SK-N-SH (cell line): ENCODE results near the gene BIRC7. TPM values are rescaled to one million over a fixed set of nuclear protein-coding genes. Genes with fewer than 3 reads are reported as not detected.

Experiments
- CTCF ChIA-PET: fragments of 300-600, 350-600 bp; formaldehyde crosslinking; extraction: SDS; loops from one replicate; lab custom pipeline; 2021; lab: Yijun Ruan, JAX
- POLR2A ChIA-PET: fragments of 350-600 bp; sonication (Branson Sonifier 250); formaldehyde crosslinking; extraction: SDS; loops from one replicate; lab custom pipeline; 2020; ENCODE audit warnings: antibody characterized with exemption, inconsistent platforms; lab: Yijun Ruan, JAX
- DNase-seq: peaks from one replicate; pipeline ENCODE4 v3.0.0; 2012
- H2AFZ ChIP-seq: fragments of 200-600 bp; sonication (generic); 2 replicates; pipeline ENCODE4 v1.8.1; 2016; ENCODE audit warnings: antibody characterized with exemption, mild to moderate bottlenecking, low read depth
- H3F3A ChIP-seq: fragments of 200-600 bp; sonication (generic); replicated peaks from 2 replicates; pipeline ENCODE3; 2016; ENCODE audit warnings: antibody characterized with exemption, mild to moderate bottlenecking; ENCODE audit not compliant: insufficient read depth
- H3K27ac ChIP-seq, 2 experiments: fragments of 200-500 bp in 1 of 2; fragments of 200-600 bp in 1 of 2; sonication (Bioruptor generic) in 1 of 2; sonication (generic), shearing (Covaris generic) in 1 of 2; 2 replicates each; pipeline versions ENCODE4 v1.5.1 to v1.6.1; 2014 to 2016; ENCODE audit warnings: low read depth in 2 of 2, inconsistent platforms in 1 of 2, low read length in 1 of 2, mild to moderate bottlenecking in 1 of 2, mixed read lengths in 1 of 2
- H3K27me3 ChIP-seq: fragments of 200-600 bp; sonication (generic), shearing (Covaris generic); 2 replicates; pipeline ENCODE4 v1.6.1; 2016; ENCODE audit warnings: mixed run types; ENCODE audit not compliant: insufficient read depth
- H3K36me3 ChIP-seq, 2 experiments: fragments of 200-500 bp in 1 of 2; fragments of 200-600 bp in 1 of 2; sonication (Bioruptor generic) in 1 of 2; sonication (generic) in 1 of 2; replicated peaks in 1 of 2; 2 replicates each; pipeline versions ENCODE3 to v1.5.1; 2014 to 2016; ENCODE audit warnings: low read length in 1 of 2, mild to moderate bottlenecking in 1 of 2; ENCODE audit not compliant: insufficient read depth in 2 of 2, control insufficient read depth in 1 of 2
- H3K4me1 ChIP-seq, 2 experiments: fragments of 200-500 bp in 1 of 2; fragments of 200-600 bp in 1 of 2; sonication (Bioruptor generic) in 1 of 2; sonication (generic), shearing (Covaris generic) in 1 of 2; 2 replicates each; pipeline versions ENCODE4 v1.5.1 to v1.6.1; 2014 to 2016; ENCODE audit warnings: low read depth in 1 of 2, low read length in 1 of 2, mixed run types in 1 of 2; ENCODE audit not compliant: insufficient read depth in 2 of 2, control insufficient read depth in 1 of 2
- H3K4me2 ChIP-seq: fragments of 200-600 bp; sonication (generic), shearing (Covaris generic); 2 replicates; pipeline ENCODE4 v1.6.1; 2017; ENCODE audit warnings: mixed run types
- H3K4me3 ChIP-seq, 2 experiments: fragments of 200-500 bp in 1 of 2; fragments of 200-600 bp in 1 of 2; sonication (Bioruptor generic) in 1 of 2; sonication (generic), shearing (Covaris generic) in 1 of 2; 2 replicates each; pipeline versions ENCODE4 v1.5.1 to v1.8.1; 2014 to 2016; ENCODE audit warnings: low read depth in 2 of 2, inconsistent platforms in 1 of 2, low read length in 1 of 2, mild to moderate bottlenecking in 1 of 2, mixed read lengths in 1 of 2, moderate library complexity in 1 of 2
- H3K79me2 ChIP-seq: fragments of 200-600 bp; sonication (generic); 2 replicates; pipeline ENCODE4 v1.8.1; 2017; ENCODE audit warnings: mild to moderate bottlenecking; ENCODE audit not compliant: insufficient read depth
- H3K9ac ChIP-seq: fragments of 200-600 bp; sonication (generic); 2 replicates; pipeline ENCODE4 v1.6.1; 2017; ENCODE audit warnings: mixed run types
- H3K9me2 ChIP-seq: fragments of 200-600 bp; sonication (generic); 2 replicates; pipeline ENCODE4 v1.6.1; 2017; ENCODE audit warnings: mixed run types
- H3K9me3 ChIP-seq: fragments of 200-600 bp; sonication (generic); 2 replicates; pipeline ENCODE4 v1.6.1; 2017; ENCODE audit warnings: mixed run types, mild to moderate bottlenecking, moderate library complexity
- H4K20me1 ChIP-seq: fragments of 200-600 bp; sonication (generic); 2 replicates; pipeline ENCODE4 v1.6.1; 2017; ENCODE audit warnings: mild to moderate bottlenecking, mixed run types; ENCODE audit not compliant: insufficient read depth
- CHD2 ChIP-seq: fragments of 150-350 bp; IDR thresholded peaks from 2 replicates; pipeline ENCODE4 v1.6.1; 2018; ENCODE audit warnings: low read length; ENCODE audit not compliant: partially characterized antibody
- ELF1 ChIP-seq: IDR thresholded peaks from 2 replicates; pipeline ENCODE4 v1.4.0; 2012
- FOXJ3 ChIP-seq: sonication (generic); formaldehyde crosslinking; IDR thresholded peaks from 2 replicates; pipeline ENCODE4 v1.5.1; 2020; ENCODE audit warnings: mild to moderate bottlenecking, missing genetic modification reagents
- JUND ChIP-seq: IDR thresholded peaks from 2 replicates; pipeline ENCODE4 v1.4.0; 2012
- NRF1 ChIP-seq: IDR thresholded peaks from 2 replicates; pipeline ENCODE4 v1.6.1; 2012; ENCODE audit warnings: low read depth, mild to moderate bottlenecking, low read length
- POLR2AphosphoS5 ChIP-seq: IDR thresholded peaks from 2 replicates; pipeline ENCODE4 v1.6.1; 2012; ENCODE audit warnings: low read depth, low read length
- SMC3 ChIP-seq: IDR thresholded peaks from 2 replicates; pipeline ENCODE4 v1.6.1; 2012; ENCODE audit warnings: low read depth, low read length, improper control_type of control experiment
- TAF1 ChIP-seq: IDR thresholded peaks from 2 replicates; pipeline ENCODE4 v1.6.1; 2012; ENCODE audit warnings: low read depth, mild to moderate bottlenecking, low read length, moderate library complexity, borderline replicate concordance
- WGBS: methylation state at CpG from one replicate; pipeline ENCODE4 v1.1.6; 2017; ENCODE audit warnings: low lambda C conversion rate; 5-methylcytosine and 5-hydroxymethylcytosine counted together
- polyA plus RNA-seq, 3 experiments: library from polyadenylated mRNA; depleted of rRNA; stranded (reverse); fragments of >200 nt; gene quantifications; 2 replicates each; pipeline ENCODE4 v1.2.3, GENCODE V29; 2012
- TF ChIP-seq, protein P1 (sequence below): IDR thresholded peaks from 2 replicates; pipeline ENCODE4 v1.4.0; 2012; ENCODE audit warnings: low read depth, borderline replicate concordance
- TF ChIP-seq, protein P2 (sequence below): fragments of 150-350 bp; IDR thresholded peaks from 2 replicates; pipeline ENCODE4 v1.6.1; 2017; ENCODE audit warnings: antibody characterized with exemption, low read length, low read depth, borderline replicate concordance
- TF ChIP-seq, protein P3 (sequence below): fragments of 150-350 bp; IDR thresholded peaks from 2 replicates; pipeline ENCODE4 v1.6.1; 2016; ENCODE audit warnings: mild to moderate bottlenecking, low read depth, low read length

BIRC7 gene
- polyA plus RNA-seq, 1 of the 3 experiments (the other 2 are of a cell fraction), result not detected

DNA sequence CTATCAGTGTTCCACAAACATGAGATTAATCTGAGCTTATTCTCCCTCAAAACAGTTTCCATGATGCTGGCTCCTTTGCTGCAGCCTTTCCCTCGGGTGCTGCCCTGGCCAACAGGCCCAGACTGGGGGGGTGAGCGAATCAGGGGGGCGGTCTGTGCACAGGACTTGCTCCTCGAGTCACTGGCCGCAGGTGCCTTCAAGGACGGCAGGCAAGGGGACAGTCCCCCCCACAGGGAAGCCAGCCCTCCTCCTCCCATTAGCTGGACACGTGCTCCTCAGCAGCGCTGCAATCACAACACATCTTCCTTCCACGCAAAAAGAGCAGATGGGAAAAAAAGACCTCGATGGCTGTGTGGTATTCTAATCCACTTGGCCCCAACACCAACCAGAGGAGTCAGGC, 29.8 kb upstream of the BIRC7 start (continued):
- TF ChIP-seq, protein P1, sequence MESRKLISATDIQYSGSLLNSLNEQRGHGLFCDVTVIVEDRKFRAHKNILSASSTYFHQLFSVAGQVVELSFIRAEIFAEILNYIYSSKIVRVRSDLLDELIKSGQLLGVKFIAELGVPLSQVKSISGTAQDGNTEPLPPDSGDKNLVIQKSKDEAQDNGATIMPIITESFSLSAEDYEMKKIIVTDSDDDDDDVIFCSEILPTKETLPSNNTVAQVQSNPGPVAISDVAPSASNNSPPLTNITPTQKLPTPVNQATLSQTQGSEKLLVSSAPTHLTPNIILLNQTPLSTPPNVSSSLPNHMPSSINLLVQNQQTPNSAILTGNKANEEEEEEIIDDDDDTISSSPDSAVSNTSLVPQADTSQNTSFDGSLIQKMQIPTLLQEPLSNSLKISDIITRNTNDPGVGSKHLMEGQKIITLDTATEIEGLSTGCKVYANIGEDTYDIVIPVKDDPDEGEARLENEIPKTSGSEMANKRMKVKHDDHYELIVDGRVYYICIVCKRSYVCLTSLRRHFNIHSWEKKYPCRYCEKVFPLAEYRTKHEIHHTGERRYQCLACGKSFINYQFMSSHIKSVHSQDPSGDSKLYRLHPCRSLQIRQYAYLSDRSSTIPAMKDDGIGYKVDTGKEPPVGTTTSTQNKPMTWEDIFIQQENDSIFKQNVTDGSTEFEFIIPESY, result no peak
- TF ChIP-seq TAF1, result no peak
- TF ChIP-seq, protein P2, sequence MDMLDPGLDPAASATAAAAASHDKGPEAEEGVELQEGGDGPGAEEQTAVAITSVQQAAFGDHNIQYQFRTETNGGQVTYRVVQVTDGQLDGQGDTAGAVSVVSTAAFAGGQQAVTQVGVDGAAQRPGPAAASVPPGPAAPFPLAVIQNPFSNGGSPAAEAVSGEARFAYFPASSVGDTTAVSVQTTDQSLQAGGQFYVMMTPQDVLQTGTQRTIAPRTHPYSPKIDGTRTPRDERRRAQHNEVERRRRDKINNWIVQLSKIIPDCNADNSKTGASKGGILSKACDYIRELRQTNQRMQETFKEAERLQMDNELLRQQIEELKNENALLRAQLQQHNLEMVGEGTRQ, result no peak
- TF ChIP-seq, protein P3, sequence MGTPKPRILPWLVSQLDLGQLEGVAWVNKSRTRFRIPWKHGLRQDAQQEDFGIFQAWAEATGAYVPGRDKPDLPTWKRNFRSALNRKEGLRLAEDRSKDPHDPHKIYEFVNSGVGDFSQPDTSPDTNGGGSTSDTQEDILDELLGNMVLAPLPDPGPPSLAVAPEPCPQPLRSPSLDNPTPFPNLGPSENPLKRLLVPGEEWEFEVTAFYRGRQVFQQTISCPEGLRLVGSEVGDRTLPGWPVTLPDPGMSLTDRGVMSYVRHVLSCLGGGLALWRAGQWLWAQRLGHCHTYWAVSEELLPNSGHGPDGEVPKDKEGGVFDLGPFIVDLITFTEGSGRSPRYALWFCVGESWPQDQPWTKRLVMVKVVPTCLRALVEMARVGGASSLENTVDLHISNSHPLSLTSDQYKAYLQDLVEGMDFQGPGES, result no peak
- TF ChIP-seq FOXJ3 (CRISPR knock-in tag), result no peak
- TF ChIP-seq, all 33 proteins: peak for 0

DNA sequence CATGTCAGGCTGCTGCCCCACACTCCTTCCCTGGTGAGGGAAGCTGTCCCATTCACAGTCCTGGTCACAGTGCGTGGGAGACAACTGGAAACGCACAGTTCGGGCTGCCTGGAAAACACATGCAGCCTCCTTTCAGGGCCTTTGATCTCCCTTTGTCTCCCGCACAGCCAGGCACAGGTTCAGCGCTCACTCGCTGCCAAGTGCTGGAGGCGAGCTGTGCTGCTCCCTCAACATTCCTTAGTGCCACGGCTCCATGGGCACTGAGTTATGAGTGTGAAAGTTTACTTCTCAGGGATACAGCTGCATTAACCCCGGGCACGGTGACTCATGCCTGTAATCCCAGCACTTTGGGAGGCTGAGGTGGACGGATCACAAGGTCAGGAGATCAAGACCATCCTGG, 28.8 kb upstream of the BIRC7 start:
- H3K79me2 ChIP-seq, result peaks cover 88% of the 10 kb centered on the region
- WGBS, result 83% methylated on average over 11 of the region's 11 CpGs
- TF ChIP-seq FOXJ3 (CRISPR knock-in tag), result no peak
- no peak for TF ChIP-seq ELF1
- no peak for TF ChIP-seq POLR2AphosphoS5
- TF ChIP-seq CHD2, result no peak
- no peaks in the 10 kb centered on the region for H3F3A ChIP-seq
- no peak overlapping the region for H3K4me3 ChIP-seq
- no peak overlapping the region for H2AFZ ChIP-seq
- no peak overlapping the region for H3K9ac ChIP-seq
- H4K20me1 ChIP-seq, result peaks cover 89% of the 10 kb centered on the region
- H3K4me2 ChIP-seq, result no peak overlapping the region
- CTCF ChIA-PET, result interaction anchor here (0.8 to 3.0 kb wide), 4 partner anchors 8 to 175 kb away, joined by 3 to 15 read pairs (median 5); partner anchors contain the start of gene YTHDF1
- H3K27ac ChIP-seq, result no peak overlapping the region
- POLR2A ChIA-PET, result no interaction called here
- no peaks in the 10 kb centered on the region for H3K4me1 ChIP-seq
- H3K27me3 ChIP-seq, result no peaks in the 10 kb centered on the region
- no peak for DNase-seq
- H3K9me2 ChIP-seq, result no peaks in the 10 kb centered on the region
- peaks cover 50 to 65% of the 10 kb centered on the region in 2 experiments for H3K36me3 ChIP-seq
- H3K9me3 ChIP-seq, result no peaks in the 10 kb centered on the region

DNA sequence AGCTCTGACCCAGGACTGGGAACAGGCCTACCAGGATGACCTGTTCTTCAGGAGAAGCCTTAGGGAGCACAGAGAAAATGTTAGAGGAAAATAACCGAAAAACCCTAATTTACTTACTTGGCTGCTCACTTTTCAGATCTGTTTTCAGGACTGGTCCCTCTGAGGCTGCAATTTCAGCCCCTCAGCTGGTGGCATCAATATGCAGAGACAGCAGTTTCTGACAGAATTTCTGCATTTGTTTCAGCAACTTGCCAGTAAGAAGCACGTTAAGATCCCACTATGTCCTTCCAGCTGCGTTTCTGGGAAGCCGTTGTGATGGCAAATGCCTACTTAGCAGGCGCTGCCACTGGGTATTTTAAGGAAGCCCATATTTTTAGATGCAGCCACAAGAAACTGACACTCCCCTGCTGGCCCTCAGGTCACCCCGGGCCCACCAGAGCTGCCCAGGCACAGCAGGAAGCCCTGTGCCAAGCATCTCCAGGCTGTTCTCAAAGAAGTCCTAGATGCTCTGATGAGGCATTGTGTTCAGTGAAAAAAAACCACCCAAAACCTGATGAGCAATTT, 27.3 kb upstream of the BIRC7 start:
- H3K4me1 ChIP-seq, result no peaks in the 10 kb centered on the region
- no peaks in the 10 kb centered on the region for H3K9me3 ChIP-seq
- peaks cover 89% of the 10 kb centered on the region for H4K20me1 ChIP-seq
- peaks cover 60 to 62% of the 10 kb centered on the region in 2 experiments for H3K36me3 ChIP-seq
- POLR2A ChIA-PET, result no interaction called here
- CTCF ChIA-PET, result interaction anchor here (1.2 kb wide), 1 partner anchor 15 kb away, joined by 3 read pairs; no protein-coding TSS in a partner anchor
- no peak for TF ChIP-seq JUND
- no peak for TF ChIP-seq SMC3
- no peak for TF ChIP-seq FOXJ3 (CRISPR knock-in tag)
- no peak for TF ChIP-seq NRF1
- TF ChIP-seq, all 33 proteins: peak for 0
- Histone ChIP-seq H2AFZ (no peak overlapping the region), H3K4me3 (no peak overlapping the region), H3F3A (no peaks in the 10 kb centered on the region), H3K9ac (no peak overlapping the region), H3K27ac (no peak overlapping the region), H3K9me2 (no peaks in the 10 kb centered on the region), H3K4me2 (no peak overlapping the region), H3K79me2 (peaks cover 92% of the 10 kb centered on the region), H3K27me3 (no peaks in the 10 kb centered on the region)
- DNase-seq, result no peak
- WGBS, result 85% methylated on average over 5 of the region's 6 CpGs
